WTC11 (cell line): ENCODE measurements around the gene FMN2.

Source experiments
- ATF3 ChIP-seq: sonication (generic); formaldehyde crosslinking; conservative IDR thresholded peaks from 2 replicates; pipeline ENCODE4 v1.8.1; 2022; ENCODE audit warnings: mild to moderate bottlenecking, missing genetic modification reagents
- ATF6 ChIP-seq: sonication (generic); formaldehyde crosslinking; IDR thresholded peaks from 2 replicates; pipeline ENCODE4 v1.8.1; 2023; ENCODE audit warnings: mild to moderate bottlenecking, missing genetic modification reagents
- CTCF ChIP-seq: fragments of 200-600 bp; IDR thresholded peaks from 2 replicates; pipeline ENCODE4 v1.8.0; 2022; ENCODE audit warnings: antibody characterized with exemption
- GRHL2 ChIP-seq: fragments of 250-450 bp; sonication (Bioruptor Pico); IDR thresholded peaks from 2 replicates; pipeline ENCODE4 v1.8.0; 2022; ENCODE audit warnings: mild to moderate bottlenecking, moderate library complexity; ENCODE audit not compliant: insufficient replicate concordance, severe bottlenecking
- IRF1 ChIP-seq: sonication (generic); formaldehyde crosslinking; IDR thresholded peaks from 2 replicates; pipeline ENCODE4 v1.8.0; 2023; ENCODE audit warnings: missing genetic modification reagents
- JUN ChIP-seq: sonication (generic); formaldehyde crosslinking; IDR thresholded peaks from 2 replicates; pipeline ENCODE4 v1.8.0; 2023; ENCODE audit warnings: mild to moderate bottlenecking, missing genetic modification reagents
- MAX ChIP-seq: sonication (generic); formaldehyde crosslinking; IDR thresholded peaks from 2 replicates; pipeline ENCODE4 v1.8.0; 2022; ENCODE audit warnings: mild to moderate bottlenecking, missing genetic modification reagents
- SMAD4 ChIP-seq: sonication (generic); formaldehyde crosslinking; IDR thresholded peaks from 2 replicates; pipeline ENCODE4 v1.8.0; 2022; ENCODE audit warnings: mild to moderate bottlenecking, missing genetic modification reagents
- SP1 ChIP-seq: sonication (generic); formaldehyde crosslinking; conservative IDR thresholded peaks from 2 replicates; pipeline ENCODE4 v1.8.1; 2022; ENCODE audit warnings: missing genetic modification reagents
- ZBTB21 ChIP-seq: sonication (generic); formaldehyde crosslinking; IDR thresholded peaks from 2 replicates; pipeline ENCODE4 v1.8.1; 2023; ENCODE audit warnings: mild to moderate bottlenecking, missing genetic modification reagents, borderline replicate concordance
- ZNF281 ChIP-seq: sonication (generic); formaldehyde crosslinking; IDR thresholded peaks from 2 replicates; pipeline ENCODE4 v1.8.0; 2023; ENCODE audit warnings: mild to moderate bottlenecking, missing genetic modification reagents
- ZNF423 ChIP-seq: fragments of 250-450 bp; sonication (Bioruptor Pico); IDR thresholded peaks from 2 replicates; pipeline ENCODE4 v2.1.2; 2022; ENCODE audit warnings: mild to moderate bottlenecking, moderate library complexity
- ZSCAN18 ChIP-seq: fragments of 250-450 bp; sonication (Bioruptor Pico); IDR thresholded peaks from 2 replicates; pipeline ENCODE4 v2.1.2; 2022; ENCODE audit warnings: mild to moderate bottlenecking, moderate library complexity

GRCh38 chr1:240466509-240466908, 374.8 kb downstream of the FMN2 start:
- TF ChIP-seq CTCF (no peak), MAX (no peak), JUN (CRISPR knock-in tag) (no peak), SP1 (CRISPR knock-in tag) (no peak), IRF1 (CRISPR knock-in tag) (no peak), SMAD4 (CRISPR knock-in tag) (no peak), ATF6 (CRISPR knock-in tag) (no peak), ZSCAN18 (CRISPR knock-in tag) (no peak), ZNF423 (no peak), ATF3 (CRISPR knock-in tag) (no peak), GRHL2 (no peak), ZBTB21 (no peak), ZNF281 (CRISPR knock-in tag) (no peak)
